ENCODE measurements around the gene SEZ6L2. TPM values are rescaled to one million over a fixed set of nuclear protein-coding genes. Genes with fewer than 3 reads are reported as not detected.

The SEZ6L2 gene
- total and polyA plus RNA-seq, 2 of the 13 experiments (the other 11 are each of a cell fraction or from before 2014, with no cell fraction given) = 14.9 to 16.9 TPM

GRCh38 chr16:29860218-29860617 lies 39.1 kb downstream of the SEZ6L2 start:
- no peak overlapping the region for H3K9ac ChIP-seq (ENCODE audit: insufficient read depth, low read depth, low read length)
- FAIRE-seq (no peak), ATAC-seq (no peak), DNase-seq (ENCODE audit: low spot score) (no peak)
- TF ChIP-seq NBN (conservative IDR thresholded peaks at IDR 0.05) = no peak
- no peak for TF ChIP-seq ZNF10 (CRISPR knock-in tag; IDR thresholded peaks at IDR 0.05; ENCODE audit: borderline replicate concordance, low read depth)
- no peak for TF ChIP-seq ZNF616 (CRISPR knock-in tag; IDR thresholded peaks at IDR 0.05; ENCODE audit: low read depth)
- no peak for TF ChIP-seq TCF7L2 (IDR thresholded peaks at IDR 0.05; ENCODE audit: low read depth, low read length)
- TF ChIP-seq MEIS2 (CRISPR knock-in tag; IDR thresholded peaks at IDR 0.05) = no peak
- TF ChIP-seq NCOA1 (CRISPR knock-in tag; IDR thresholded peaks at IDR 0.05) = no peak
- TF ChIP-seq ZNF879 (CRISPR knock-in tag; IDR thresholded peaks at IDR 0.05) = no peak
- TF ChIP-seq RFX3 (CRISPR knock-in tag; IDR thresholded peaks at IDR 0.05) = no peak
- ChIA-PET CTCF (ENCODE audit: low intra/inter-chr PET ratio, low total read pairs) (no interaction called here), POLR2A (no interaction called here)
- no peak overlapping the region for H3K4me3 ChIP-seq (replicated peaks in 1 of 3; ENCODE audit: insufficient read depth in 1 of 3, low read depth in 2 of 3, low read length in 3 of 3)
- 97% methylated on average over 9 of the region's 9 CpGs for WGBS (ENCODE audit: low lambda C conversion rate)
- no peak overlapping the region for H3K27ac ChIP-seq (ENCODE audit: extremely low read length, insufficient read depth, low read length)
- H3K36me3 ChIP-seq (replicated peaks in 1 of 2; ENCODE audit: control insufficient read depth in 1 of 2, insufficient read depth in 2 of 2, low read length in 2 of 2) = peaks cover 6 to 13% of the 10 kb centered on the region in 2 experiments; a peak in 4 of 5 replicates
- no TSS peak for BruUV-seq (replicated peaks)
- H3K4me2 ChIP-seq (ENCODE audit: low read depth, low read length) = no peak overlapping the region
- no peaks in the 10 kb centered on the region for H3K9me3 ChIP-seq (ENCODE audit: low read length)
- intact Hi-C loops (cut with micrococcal nuclease; ENCODE audit: unreplicated experiment) (loop anchor here (5.0 kb wide), 1 partner anchor 33 kb away; no protein-coding TSS in a partner anchor), in situ Hi-C loops (cut with HindIII; ENCODE audit: extremely low pct_ligation_motif_present, low pct_unique_long_range_greater_than_20kb) (loop anchor here (10.0 kb wide), 1 partner anchor 145 kb away; no protein-coding TSS in a partner anchor)
- H4K20me1 ChIP-seq (ENCODE audit: insufficient read depth, low read length) = no peaks in the 10 kb centered on the region; the same call in 1 of the 2 replicates
- H3K27me3 ChIP-seq (ENCODE audit: control insufficient read depth in 1 of 2, insufficient read depth in 2 of 2, low read length in 2 of 2) = no peaks in the 10 kb centered on the region; a peak in 1 of 5 replicates
- H3K4me1 ChIP-seq (ENCODE audit: insufficient read depth, low read length) = peaks cover 34% of the 10 kb centered on the region
- peaks cover 13% of the 10 kb centered on the region for H3K79me2 ChIP-seq (ENCODE audit: insufficient read depth, low read length)
- H2AFZ ChIP-seq (ENCODE audit: low read length) = no peak overlapping the region

DNA sequence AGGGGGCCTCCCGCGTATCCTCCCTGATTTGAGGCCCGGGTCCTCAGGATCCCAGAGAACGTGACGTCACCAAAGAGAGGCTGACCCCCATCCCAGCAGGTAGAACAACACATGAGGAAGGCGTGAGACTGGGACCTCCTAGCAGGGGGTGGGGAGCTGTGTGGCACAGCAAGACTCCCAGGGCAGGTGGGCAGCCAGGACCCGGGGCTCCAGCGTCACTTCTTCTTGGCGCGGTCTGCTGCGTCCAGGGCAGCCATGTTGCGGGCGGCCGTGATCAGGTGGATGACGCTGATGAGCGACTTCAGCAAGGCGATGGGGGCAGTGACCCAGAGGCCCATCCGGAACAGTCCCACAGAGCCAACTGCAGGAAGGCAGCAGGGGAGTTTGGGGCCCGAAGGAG lies 40.4 kb downstream of the SEZ6L2 start:
- Histone ChIP-seq H3K9ac (ENCODE audit: insufficient read depth, low read depth, low read length) (no peak overlapping the region), H4K20me1 (ENCODE audit: insufficient read depth, low read length) (no peaks in the 10 kb centered on the region; the same call in 1 of the 2 replicates), H3K27ac (ENCODE audit: extremely low read length, insufficient read depth, low read length) (no peak overlapping the region), H3K36me3 (replicated peaks in 1 of 2; ENCODE audit: control insufficient read depth in 1 of 2, insufficient read depth in 2 of 2, low read length in 2 of 2) (peaks cover 6 to 13% of the 10 kb centered on the region in 2 experiments; a peak in 4 of 5 replicates), H3K4me2 (ENCODE audit: low read depth, low read length) (no peak overlapping the region), H3K9me3 (ENCODE audit: low read length) (no peaks in the 10 kb centered on the region), H3K4me1 (ENCODE audit: insufficient read depth, low read length) (peaks cover 21% of the 10 kb centered on the region), H3K27me3 (ENCODE audit: control insufficient read depth in 1 of 2, insufficient read depth in 2 of 2, low read length in 2 of 2) (no peaks in the 10 kb centered on the region; a peak in 1 of 5 replicates), H2AFZ (ENCODE audit: low read length) (no peak overlapping the region), H3K4me3 (replicated peaks in 1 of 3; ENCODE audit: insufficient read depth in 1 of 3, low read depth in 2 of 3, low read length in 3 of 3) (no peak overlapping the region), H3K79me2 (ENCODE audit: insufficient read depth, low read length) (peaks cover 13% of the 10 kb centered on the region)
- 96% methylated on average over 19 of the region's 19 CpGs for WGBS (ENCODE audit: low lambda C conversion rate)
- no TSS peak for BruUV-seq (replicated peaks)
- intact Hi-C loops (cut with micrococcal nuclease; ENCODE audit: unreplicated experiment) (no loop called here), in situ Hi-C loops (cut with HindIII; ENCODE audit: extremely low pct_ligation_motif_present, low pct_unique_long_range_greater_than_20kb) (no loop called here)
- CTCF ChIA-PET (ENCODE audit: low intra/inter-chr PET ratio, low total read pairs) = no interaction called here
- POLR2A ChIA-PET = interaction anchor here (2.9 kb wide), 1 partner anchor 43 kb away, joined by 6 read pairs; the partner anchor contains the start of gene PAGR1
- ATAC-seq (no peak), DNase-seq (ENCODE audit: low spot score) (no peak), FAIRE-seq (no peak)
- TF ChIP-seq ASH2L (IDR thresholded peaks at IDR 0.05; ENCODE audit: insufficient read length, low read depth, low read length) = no peak
- peak; percentile 43 for TF ChIP-seq AGO2 (optimal IDR thresholded peaks at IDR 0.05; ENCODE audit: low read depth, low read length)
- TF ChIP-seq NFAT5 (CRISPR knock-in tag; IDR thresholded peaks at IDR 0.05) = no peak
- 0 out of 2 replicates have a peak, but pooled peaks have one; percentile 52 for TF ChIP-seq FOXO4 (CRISPR knock-in tag; conservative IDR thresholded peaks at IDR 0.05)
- TF ChIP-seq ZNF589 (CRISPR knock-in tag; conservative IDR thresholded peaks at IDR 0.05) = no peak

Data from HepG2 (cell line).